Mucosa of descending colon (tissue), 3 donors: ENCODE measurements around the gene CAMKK2. TPM values are rescaled to one million over a fixed set of nuclear protein-coding genes. Genes with fewer than 3 reads are reported as not detected.

Experiments used
- ATAC-seq: fragments of 200-7000 bp; cut with Tn5 transposase; one replicate; pipeline ENCODE4 v1.9.1; 2020; ENCODE audit warnings: mild to moderate bottlenecking, moderate library complexity
- DNase-seq, 3 donors: peaks; one replicate each; pipeline ENCODE4 v3.0.0-alpha.2; 2020
- H3K36me3 ChIP-seq: fragments of 200-600 bp; one replicate; pipeline ENCODE4 v1.8.0; 2021; ENCODE audit warnings: low read depth, mild to moderate bottlenecking
- H3K4me1 ChIP-seq: fragments of 200-600 bp; one replicate; pipeline ENCODE4 v1.8.0; 2021; ENCODE audit warnings: low read depth, mild to moderate bottlenecking
- H3K4me3 ChIP-seq: fragments of 200-600 bp; one replicate; pipeline ENCODE4 v1.8.0; 2021; ENCODE audit warnings: mild to moderate bottlenecking
- H3K9me3 ChIP-seq: fragments of 200-600 bp; one replicate; pipeline ENCODE4 v1.8.0; 2021; ENCODE audit warnings: mild to moderate bottlenecking
- CTCF ChIP-seq: fragments of 200-600 bp; IDR thresholded peaks from one replicate; pipeline ENCODE4 v1.8.0; 2022; ENCODE audit warnings: antibody characterized with exemption, mild to moderate bottlenecking
- intact Hi-C, 2 donors: fragments of 100-400 bp; cut with DNase I in 1 of 2; cut with micrococcal nuclease in 1 of 2; formaldehyde crosslinking; loops; one replicate each; pipeline versions ENCODE4 v1.11.0 to v1.11.1; 2022; cut with DNase I, micrococcal nuclease
- total RNA-seq, 3 donors: library from RNA; stranded (reverse); fragmentation: NEBNext Ultra II Directional in 2 of 3; extraction: Animal tissue kit (Norgen Biotek cat#: 25700) in 2 of 3; gene quantifications; one replicate each; pipeline versions ENCODE4 v1.2.1 to v1.2.4, GENCODE V29; 2021 to 2023
- donor health status: DM: no; HTN: no; CAD: no; lungs with moderate emphysema.
- donor health status: DM: no; HTN: no; CAD: no.
- donor health status: DM: no; HTN: yes; CAD: no.

The CAMKK2 gene
- total RNA-seq, 3 donors from 2014 or later, result 44.0 to 57.1 (median 47.3) TPM

GRCh38 chr12:121189619-121190155, 106.8 kb downstream of the CAMKK2 start:
- intact Hi-C loops, result no loop called here

GRCh38 chr12:121189131-121189530, 107.4 kb downstream of the CAMKK2 start:
- Histone ChIP-seq H3K4me1 (no peaks in the 10 kb centered on the region), H3K36me3 (no peaks in the 10 kb centered on the region), H3K9me3 (no peaks in the 10 kb centered on the region), H3K4me3 (no peak overlapping the region)
- DNase-seq (no peak), ATAC-seq (no peak)
- no peak for TF ChIP-seq CTCF
- intact Hi-C loops, result no loop called here

More at GRCh38 chr12:121189619-121190155, 106.8 kb downstream of the CAMKK2 start:
- ATAC-seq (no peak), DNase-seq (no peak)
- H3K4me1 ChIP-seq, result no peaks in the 10 kb centered on the region
- H3K36me3 ChIP-seq, result no peaks in the 10 kb centered on the region
- no peak for TF ChIP-seq CTCF
- H3K9me3 ChIP-seq, result no peaks in the 10 kb centered on the region
- no peak overlapping the region for H3K4me3 ChIP-seq

GRCh38 chr12:121188227-121188626, 108.3 kb downstream of the CAMKK2 start:
- TF ChIP-seq CTCF, result no peak
- no peak for DNase-seq
- intact Hi-C loops, result no loop called here

More at GRCh38 chr12:121188227-121188626, 108.3 kb downstream of the CAMKK2 start:
- Histone ChIP-seq H3K4me1 (no peaks in the 10 kb centered on the region), H3K4me3 (no peak overlapping the region), H3K36me3 (no peaks in the 10 kb centered on the region), H3K9me3 (no peaks in the 10 kb centered on the region)
- no peak for ATAC-seq

Other genes starting within 250 kb of the CAMKK2 start
- gene P2RX7, start 163.8 kb downstream of the CAMKK2 start, total RNA-seq, result 10 to 100 TPM in 1 of 3 donors, 1 to 10 TPM in 2; 1.0 to 10.9 (median 1.4) TPM
- 100 to 1,000 TPM in 2 of 3 donors, 10 to 100 TPM in 1; 83.6 to 194 (median 132) TPM for gene P2RX4, start 86.6 kb downstream of the CAMKK2 start, total RNA-seq
- 10 to 100 TPM; 89.8 to 98.1 (median 93.8) TPM for gene ANAPC5, start 55.7 kb upstream of the CAMKK2 start, total RNA-seq
- 10 to 100 TPM; 44.4 to 50.8 (median 46.8) TPM for gene RNF34, start 103.4 kb upstream of the CAMKK2 start, total RNA-seq